RWPE2 (cell line): Measurements from ENCODE around the gene TNN.
A peak's percentile ranks its signal among the peaks of the same experiment; 100 is the strongest.

Experiments used
- ATAC-seq: fragments of 200-7000 bp; cut with Tn5 transposase; 3 replicates; pipeline ENCODE4 v1.9.1; 2021; ENCODE audit warnings: low read depth
- DNase-seq: peaks from one replicate; pipeline ENCODE4 v3.0.0-alpha.2; 2020; ENCODE audit warnings: low spot score
- H3K27ac ChIP-seq: fragments of 450-650 bp; 2 replicates; pipeline ENCODE4 v1.5.1; 2017; ENCODE audit warnings: mild to moderate bottlenecking; ENCODE audit not compliant: poor library complexity, severe bottlenecking
- H3K27me3 ChIP-seq: fragments of 250-450 bp; sonication (Bioruptor Pico); 2 replicates; pipeline ENCODE4 v1.5.1; 2021; ENCODE audit warnings: mild to moderate bottlenecking, moderate library complexity; ENCODE audit not compliant: insufficient read depth, poor library complexity, severe bottlenecking
- H3K36me3 ChIP-seq: fragments of 250-450 bp; sonication (Bioruptor Pico); 2 replicates; pipeline ENCODE4 v1.5.1; 2020; ENCODE audit warnings: low read depth, mild to moderate bottlenecking, moderate library complexity
- H3K4me1 ChIP-seq: fragments of 250-450 bp; sonication (Bioruptor Pico); 2 replicates; pipeline ENCODE4 v1.5.1; 2021; ENCODE audit warnings: mild to moderate bottlenecking, moderate library complexity; ENCODE audit not compliant: insufficient read depth, poor library complexity, severe bottlenecking
- H3K4me3 ChIP-seq: fragments of 250-450 bp; sonication (Bioruptor Pico); 2 replicates; pipeline ENCODE4 v1.5.1; 2021; ENCODE audit warnings: mild to moderate bottlenecking, moderate library complexity; ENCODE audit not compliant: severe bottlenecking
- H3K9me3 ChIP-seq: fragments of 250-450 bp; sonication (Bioruptor Pico); 2 replicates; pipeline ENCODE4 v1.5.1; 2021; ENCODE audit warnings: mild to moderate bottlenecking, moderate library complexity; ENCODE audit not compliant: severe bottlenecking
- TF ChIP-seq, protein P1 (sequence below): fragments of 450-650 bp; IDR thresholded peaks from one replicate; pipeline ENCODE4 v1.5.1; 2017; ENCODE audit warnings: mild to moderate bottlenecking, moderate library complexity; ENCODE audit not compliant: poor library complexity, severe bottlenecking

Gene TNN

DNA sequence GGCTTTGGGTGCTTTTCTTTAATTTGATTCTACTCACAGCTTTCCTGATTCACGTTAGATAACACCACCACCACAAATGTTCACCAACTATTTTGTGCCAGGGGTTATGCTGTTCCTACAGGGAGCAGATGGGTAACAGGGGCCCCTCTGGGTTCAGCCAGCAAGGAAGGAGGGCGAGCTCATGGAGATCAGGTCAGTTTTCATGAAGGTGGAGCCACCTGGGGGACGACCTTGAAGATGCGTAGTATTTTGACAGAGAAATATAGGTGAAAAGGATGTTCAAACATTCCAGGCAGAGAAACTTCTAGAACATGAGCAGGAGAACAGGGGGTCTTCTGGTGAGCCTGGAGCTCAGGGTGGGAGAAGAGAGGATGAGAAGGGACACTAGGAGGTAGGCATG, 96.1 kb downstream of the TNN start:
- TF ChIP-seq, protein P1, sequence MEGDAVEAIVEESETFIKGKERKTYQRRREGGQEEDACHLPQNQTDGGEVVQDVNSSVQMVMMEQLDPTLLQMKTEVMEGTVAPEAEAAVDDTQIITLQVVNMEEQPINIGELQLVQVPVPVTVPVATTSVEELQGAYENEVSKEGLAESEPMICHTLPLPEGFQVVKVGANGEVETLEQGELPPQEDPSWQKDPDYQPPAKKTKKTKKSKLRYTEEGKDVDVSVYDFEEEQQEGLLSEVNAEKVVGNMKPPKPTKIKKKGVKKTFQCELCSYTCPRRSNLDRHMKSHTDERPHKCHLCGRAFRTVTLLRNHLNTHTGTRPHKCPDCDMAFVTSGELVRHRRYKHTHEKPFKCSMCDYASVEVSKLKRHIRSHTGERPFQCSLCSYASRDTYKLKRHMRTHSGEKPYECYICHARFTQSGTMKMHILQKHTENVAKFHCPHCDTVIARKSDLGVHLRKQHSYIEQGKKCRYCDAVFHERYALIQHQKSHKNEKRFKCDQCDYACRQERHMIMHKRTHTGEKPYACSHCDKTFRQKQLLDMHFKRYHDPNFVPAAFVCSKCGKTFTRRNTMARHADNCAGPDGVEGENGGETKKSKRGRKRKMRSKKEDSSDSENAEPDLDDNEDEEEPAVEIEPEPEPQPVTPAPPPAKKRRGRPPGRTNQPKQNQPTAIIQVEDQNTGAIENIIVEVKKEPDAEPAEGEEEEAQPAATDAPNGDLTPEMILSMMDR: no peak
- Histone ChIP-seq H3K27me3 (no peaks in the 10 kb centered on the region), H3K4me3 (no peak overlapping the region), H3K36me3 (peaks cover 78% of the 10 kb centered on the region), H3K27ac (no peak overlapping the region), H3K4me1 (peaks cover 1% of the 10 kb centered on the region), H3K9me3 (no peaks in the 10 kb centered on the region)
- no peak for ATAC-seq
- DNase-seq: no peak

DNA sequence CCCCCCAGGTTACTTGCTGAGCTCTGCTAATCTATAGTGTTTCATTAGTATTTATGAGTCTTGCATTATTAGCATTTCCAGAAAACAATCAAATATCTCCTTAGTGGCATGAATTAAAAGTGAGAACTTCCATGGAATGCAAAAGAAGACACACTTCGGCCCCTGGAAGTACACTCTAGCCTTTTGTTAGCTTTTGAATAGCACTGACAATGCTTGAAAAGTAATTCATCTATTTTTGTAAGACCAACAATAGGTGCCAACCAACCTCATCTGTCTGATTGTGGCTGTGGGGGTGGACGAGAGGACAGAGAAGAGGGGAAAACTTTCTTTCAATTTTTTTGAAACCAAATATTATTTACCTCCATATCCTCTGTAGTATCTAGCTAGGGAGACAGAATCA, 97.1 kb downstream of the TNN start:
- H3K27ac ChIP-seq: no peak overlapping the region
- no peaks in the 10 kb centered on the region for H3K27me3 ChIP-seq
- TF ChIP-seq, protein P1: no peak
- peaks cover 74% of the 10 kb centered on the region for H3K36me3 ChIP-seq
- no peak overlapping the region for H3K4me3 ChIP-seq
- no peak for ATAC-seq
- no peaks in the 10 kb centered on the region for H3K9me3 ChIP-seq
- peaks cover 12% of the 10 kb centered on the region for H3K4me1 ChIP-seq
- DNase-seq: no peak

DNA sequence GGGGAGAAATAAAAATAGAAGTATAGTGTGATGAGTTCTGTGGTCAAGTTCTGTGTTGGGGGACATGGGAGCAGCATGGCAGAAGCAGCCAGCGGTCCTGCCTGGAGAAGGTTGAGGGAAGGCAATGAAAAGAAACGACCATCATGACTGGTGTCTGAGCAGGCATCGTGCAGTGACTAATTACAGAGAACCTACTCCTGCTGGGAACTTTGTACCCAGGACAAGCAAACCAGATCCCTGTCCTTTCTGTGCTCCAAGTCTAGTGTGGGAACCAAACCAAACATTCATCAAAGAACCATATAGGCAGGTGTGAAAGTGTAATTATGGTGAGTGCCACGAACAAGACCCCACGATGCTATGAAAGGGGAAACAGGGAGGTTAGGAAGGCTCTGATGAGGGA, 99.1 kb downstream of the TNN start:
- no peak overlapping the region for H3K4me3 ChIP-seq
- H3K4me1 ChIP-seq: peaks cover 19% of the 10 kb centered on the region
- no peaks in the 10 kb centered on the region for H3K9me3 ChIP-seq
- H3K27ac ChIP-seq: no peak overlapping the region
- ATAC-seq: no peak
- no peak for DNase-seq
- TF ChIP-seq, protein P1: no peak
- no peaks in the 10 kb centered on the region for H3K27me3 ChIP-seq
- peaks cover 63% of the 10 kb centered on the region for H3K36me3 ChIP-seq

- no peaks in the 10 kb centered on the region for H3K27me3 ChIP-seq
- H3K9me3 ChIP-seq: no peaks in the 10 kb centered on the region
- DNase-seq (no peak), ATAC-seq (no peak)
- H3K4me1 ChIP-seq: peaks cover 19% of the 10 kb centered on the region
- H3K36me3 ChIP-seq: peaks cover 68% of the 10 kb centered on the region
- H3K4me3 ChIP-seq: no peak overlapping the region
- TF ChIP-seq, protein P1: no peak
- no peak overlapping the region for H3K27ac ChIP-seq
These were observed 100.2 kb downstream of the TNN start for GRCh38 chr1:175167861-175168260.

- Histone ChIP-seq H3K4me3 (no peak overlapping the region), H3K4me1 (peaks cover 19% of the 10 kb centered on the region), H3K36me3 (peaks cover 66% of the 10 kb centered on the region), H3K27me3 (no peaks in the 10 kb centered on the region), H3K27ac (peak overlapping the region; percentile 80), H3K9me3 (no peaks in the 10 kb centered on the region)
- TF ChIP-seq, protein P1: no peak
- no peak for DNase-seq
- no peak for ATAC-seq
These were observed 101.1 kb downstream of the TNN start for GRCh38 chr1:175168782-175169181.
